Measurements from ENCODE around the gene LRRC14B. TPM values are rescaled to one million over a fixed set of nuclear protein-coding genes. Genes with fewer than 3 reads are reported as not detected.

The LRRC14B gene
- total RNA-seq, 1 donor from 2014 or later: 93.4 TPM

DNA sequence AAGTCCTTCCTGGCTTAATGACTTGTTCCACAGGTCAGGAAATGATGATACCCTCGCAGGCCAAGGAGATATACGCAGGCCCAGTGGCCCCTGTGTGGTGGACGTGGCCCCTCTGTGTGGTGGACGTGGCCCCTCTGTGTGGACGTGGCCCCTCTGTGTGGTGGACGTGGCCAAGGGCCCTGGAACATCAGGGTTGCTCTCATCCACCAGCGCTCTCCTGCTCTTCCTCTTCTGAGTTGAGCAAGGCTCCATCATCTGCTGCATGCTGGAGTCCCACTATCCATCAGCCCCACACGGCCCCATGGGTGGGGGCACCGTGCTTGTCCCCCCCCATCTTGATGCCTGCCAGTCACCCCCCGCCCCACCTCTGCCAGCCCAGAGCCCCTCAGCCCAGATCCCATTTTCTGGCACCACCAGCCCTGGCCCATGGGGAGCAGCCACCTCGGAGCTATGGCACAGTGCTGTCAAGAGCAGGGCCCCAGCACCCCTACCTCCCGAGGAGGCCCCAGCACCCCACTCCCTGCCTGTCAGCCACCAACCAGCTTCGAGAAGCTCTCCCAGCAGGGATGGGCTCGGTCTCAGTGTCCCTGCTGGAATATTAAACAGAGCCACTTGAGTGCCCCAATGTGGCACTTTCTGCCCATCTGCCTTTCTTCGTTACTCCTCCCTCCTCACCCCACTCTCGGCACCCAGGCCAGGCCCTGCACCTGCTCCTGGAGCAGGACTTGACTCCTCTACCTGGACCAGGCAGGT lies 8.1 kb downstream of the LRRC14B start:
- Histone ChIP-seq H3K9me3 (replicated peaks) (no peaks in the 10 kb centered on the region), H3K4me3 (no peak overlapping the region), H3K27ac (replicated peaks) (peak overlapping the region; percentile 48), H3K27me3 (ENCODE audit: low read depth) (no peaks in the 10 kb centered on the region), H3K4me1 (peaks cover 59% of the 10 kb centered on the region), H3K36me3 (peaks cover 16% of the 10 kb centered on the region)
- DNase-seq: no peak
- intact Hi-C loops (cut with micrococcal nuclease): no loop called here
- no peak for TF ChIP-seq CTCF (IDR thresholded peaks at IDR 0.05; ENCODE audit: borderline replicate concordance)

- Histone ChIP-seq H3K27ac (replicated peaks) (peak overlapping the region; percentile 48), H3K9me3 (replicated peaks) (no peaks in the 10 kb centered on the region), H3K27me3 (ENCODE audit: low read depth) (no peaks in the 10 kb centered on the region), H3K4me1 (peaks cover 55% of the 10 kb centered on the region), H3K36me3 (peaks cover 24% of the 10 kb centered on the region), H3K4me3 (peak overlapping the region; percentile 21)
- no peak for DNase-seq
- no peak for TF ChIP-seq CTCF (IDR thresholded peaks at IDR 0.05; ENCODE audit: borderline replicate concordance)
- intact Hi-C loops (cut with micrococcal nuclease): no loop called here
Observed at GRCh38 chr5:199950-200645, 8.8 kb downstream of the LRRC14B start.

DNA sequence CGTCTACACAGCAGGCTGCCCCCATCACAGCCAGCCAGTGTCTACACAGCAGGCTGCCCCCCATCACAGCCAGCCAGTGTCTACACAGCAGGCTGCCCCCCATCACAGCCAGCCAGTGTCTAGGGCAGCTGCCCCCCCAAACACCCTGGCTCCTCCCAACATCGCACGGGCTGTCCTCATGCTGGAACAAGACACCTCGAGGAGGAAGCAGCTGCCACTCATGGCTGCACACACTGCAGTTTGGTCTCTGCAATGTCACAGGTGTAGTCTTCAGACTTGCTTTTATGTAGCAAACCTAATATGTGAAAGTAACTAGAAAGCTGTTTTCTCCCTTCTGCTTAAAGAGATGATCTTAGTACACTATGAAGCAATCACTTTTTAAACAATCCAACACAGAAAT lies 9.7 kb downstream of the LRRC14B start:
- Histone ChIP-seq H3K4me3 (no peak overlapping the region), H3K27me3 (ENCODE audit: low read depth) (no peaks in the 10 kb centered on the region), H3K4me1 (peaks cover 55% of the 10 kb centered on the region), H3K36me3 (peaks cover 30% of the 10 kb centered on the region), H3K9me3 (replicated peaks) (no peaks in the 10 kb centered on the region), H3K27ac (replicated peaks) (no peak overlapping the region)
- DNase-seq: no peak
- intact Hi-C loops (cut with micrococcal nuclease): no loop called here
- TF ChIP-seq CTCF (IDR thresholded peaks at IDR 0.05; ENCODE audit: borderline replicate concordance): no peak

DNA sequence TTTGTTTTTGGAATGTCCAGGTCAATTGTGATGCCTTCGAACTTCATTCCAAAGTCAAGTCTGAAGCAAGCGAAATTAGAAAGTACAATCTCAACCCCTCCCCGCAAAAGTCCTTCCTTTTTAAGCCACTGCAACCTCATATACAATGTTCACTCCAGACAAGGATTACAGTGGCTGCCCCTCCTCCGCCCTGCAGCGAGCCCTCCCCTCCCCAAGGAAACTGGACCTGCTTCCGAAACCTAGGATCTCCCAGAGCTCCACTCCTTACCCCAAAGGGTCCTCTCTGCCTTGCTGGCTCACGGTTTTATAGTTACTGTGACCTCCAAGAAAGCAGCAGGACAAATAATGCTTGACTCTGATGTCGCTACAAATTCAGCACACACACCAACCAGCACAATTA lies 10.4 kb downstream of the LRRC14B start:
- no peaks in the 10 kb centered on the region for H3K9me3 ChIP-seq (replicated peaks)
- peaks cover 59% of the 10 kb centered on the region for H3K4me1 ChIP-seq
- no peak for TF ChIP-seq CTCF (IDR thresholded peaks at IDR 0.05; ENCODE audit: borderline replicate concordance)
- H3K27me3 ChIP-seq (ENCODE audit: low read depth): no peaks in the 10 kb centered on the region
- H3K27ac ChIP-seq (replicated peaks): no peak overlapping the region
- peaks cover 30% of the 10 kb centered on the region for H3K36me3 ChIP-seq
- no peak overlapping the region for H3K4me3 ChIP-seq
- intact Hi-C loops (cut with micrococcal nuclease): no loop called here
- DNase-seq: no peak

GRCh38 chr5:203246-203930 lies 12.1 kb downstream of the LRRC14B start:
- no peak for TF ChIP-seq CTCF (IDR thresholded peaks at IDR 0.05; ENCODE audit: borderline replicate concordance)
- Histone ChIP-seq H3K4me1 (peaks cover 62% of the 10 kb centered on the region), H3K36me3 (peaks cover 30% of the 10 kb centered on the region), H3K9me3 (replicated peaks) (no peaks in the 10 kb centered on the region), H3K27ac (replicated peaks) (no peak overlapping the region), H3K4me3 (no peak overlapping the region), H3K27me3 (ENCODE audit: low read depth) (no peaks in the 10 kb centered on the region)
- no peak for DNase-seq
- intact Hi-C loops (cut with micrococcal nuclease): no loop called here

Data from left ventricle myocardium inferior (tissue), 1 donor.